Cerebellar cortex (tissue), 1 donor: ENCODE results near the gene PDE11A.
"Not testable (repeated sequence)": the region's sequence is repeated elsewhere in the genome, so short reads cannot be mapped to it uniquely, and the experiment has no call there.

Source experiments
- DNase-seq: peaks from one replicate; pipeline ENCODE4 v3.0.0-alpha.2; 2015; ENCODE audit warnings: low spot score

The PDE11A gene

DNA sequence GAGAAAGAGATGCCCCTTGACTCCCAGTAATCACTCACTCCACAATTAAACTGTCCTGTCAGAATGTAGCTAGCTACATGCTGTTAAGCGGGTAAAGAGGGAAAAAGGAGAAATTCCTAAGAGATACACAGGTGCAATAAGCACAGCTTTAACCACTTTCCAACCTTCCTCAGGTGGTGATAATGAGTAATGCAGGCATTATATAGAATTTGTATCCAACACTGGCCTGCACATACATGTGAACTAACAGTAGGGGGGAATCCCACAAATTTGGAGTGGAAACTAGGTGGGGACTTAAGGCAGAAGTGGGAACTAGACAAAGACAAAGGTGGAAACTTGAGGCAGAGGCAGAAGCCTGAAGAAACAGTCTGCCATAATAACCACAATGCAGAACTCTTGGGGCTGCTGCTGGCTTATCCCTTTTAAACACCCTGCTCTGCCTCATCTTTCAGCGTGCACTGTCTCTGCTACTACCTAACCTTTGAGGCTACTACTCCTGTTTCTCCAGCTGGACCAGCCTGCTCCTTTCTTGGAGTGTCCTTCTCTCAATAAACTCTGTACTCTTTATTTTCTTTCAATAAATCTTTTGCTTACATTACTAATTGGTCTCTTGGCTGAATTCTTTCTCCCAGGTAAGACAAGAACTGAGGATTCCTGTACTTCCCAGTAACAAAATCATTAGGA, 259.7 kb downstream of the PDE11A start:
- no peak for DNase-seq

DNA sequence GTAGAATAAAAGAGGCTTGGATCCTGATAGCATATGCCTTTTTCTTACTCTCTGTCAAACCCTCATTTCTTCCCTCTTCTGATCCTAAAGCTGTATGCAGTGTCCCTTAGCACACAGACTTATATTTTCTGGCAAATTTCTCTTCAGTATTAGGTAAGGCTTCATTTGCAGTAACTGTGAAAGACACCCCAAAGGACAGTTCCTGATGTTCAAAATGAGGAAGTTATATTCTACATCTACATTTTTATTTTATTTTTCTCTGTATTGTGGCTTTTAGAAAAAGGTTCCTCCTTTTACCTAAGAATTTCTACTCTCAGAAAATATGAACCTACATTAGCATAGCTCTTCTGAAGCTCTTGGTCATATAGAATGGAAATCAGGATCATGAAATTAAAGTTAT, 261.7 kb downstream of the PDE11A start:
- no peak for DNase-seq

DNA sequence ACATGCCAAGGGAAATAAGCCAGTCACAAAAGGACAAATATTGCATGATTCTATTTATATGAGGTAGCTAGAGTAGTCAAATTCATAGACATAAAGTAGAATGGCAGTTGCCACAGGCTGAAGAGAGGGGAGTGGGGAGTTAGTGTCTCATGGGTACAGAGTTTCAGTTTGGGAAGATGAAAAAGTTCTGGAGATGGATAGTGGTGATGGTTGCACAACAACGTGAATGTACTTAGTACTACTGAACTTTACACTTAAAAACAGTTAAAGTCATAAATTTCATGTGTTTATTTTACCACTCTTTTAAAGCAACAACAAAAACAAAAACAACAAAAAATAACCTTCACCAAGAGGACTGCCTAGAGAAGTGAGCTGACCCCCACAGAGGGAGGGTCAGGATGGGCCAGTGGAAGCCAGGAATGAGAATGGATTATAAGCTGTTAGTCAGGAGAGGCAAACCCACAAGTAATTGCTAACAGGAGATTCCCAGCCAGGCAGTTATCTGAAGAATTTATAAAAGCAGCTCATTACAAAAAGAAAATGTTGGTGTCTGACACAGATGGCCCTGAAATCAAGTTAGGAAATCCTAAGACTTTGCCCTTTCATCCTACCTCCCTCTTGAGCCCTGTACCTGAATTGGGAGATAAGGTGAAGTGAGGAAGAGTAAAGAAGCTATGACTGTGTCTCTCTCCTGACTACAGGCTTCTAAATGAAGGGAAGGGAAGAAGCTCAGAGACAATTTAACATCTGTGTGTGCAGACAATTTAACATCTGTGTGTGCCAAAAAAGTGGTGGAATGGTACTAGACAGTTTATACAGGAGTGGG, 263.4 kb downstream of the PDE11A start:
- DNase-seq: no peak

DNA sequence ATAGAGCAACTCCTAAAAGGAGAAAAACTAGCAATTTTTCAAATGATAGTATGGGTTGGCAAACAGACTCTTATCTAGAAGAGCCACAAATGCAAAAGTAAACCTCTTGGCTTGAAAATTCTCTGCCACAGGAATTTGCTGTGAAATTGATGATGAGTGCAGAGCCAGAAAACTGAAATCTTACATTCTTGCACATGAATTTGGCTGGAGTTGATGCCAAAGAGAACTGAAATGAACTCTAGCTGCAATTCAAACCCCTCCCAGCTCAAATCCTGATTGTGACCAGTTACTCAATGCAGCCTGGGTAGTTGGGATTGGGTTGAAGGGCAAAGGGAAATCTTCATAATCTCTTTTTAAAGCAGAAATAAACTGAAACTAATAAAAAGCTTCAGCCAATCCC, 266.6 kb downstream of the PDE11A start:
- no peak for DNase-seq

DNA sequence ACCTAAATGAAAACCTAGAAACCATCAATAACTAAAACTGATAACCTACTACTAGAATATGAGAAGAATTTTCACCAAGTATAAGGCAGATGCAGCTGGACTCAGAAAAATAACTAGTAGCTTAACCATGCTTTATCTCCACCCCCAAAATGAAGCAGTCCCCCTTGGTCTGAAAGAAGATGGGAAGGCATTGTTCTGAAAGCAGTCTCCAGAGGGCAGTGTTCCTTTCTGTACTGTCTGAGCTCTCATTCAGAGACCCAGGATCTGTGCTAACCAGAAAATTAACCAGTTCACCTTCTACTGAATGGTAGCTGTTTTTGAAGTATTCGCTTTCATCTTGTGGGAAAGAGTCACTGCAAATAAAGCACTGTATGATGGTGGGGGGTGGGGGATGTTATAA, 273.0 kb downstream of the PDE11A start:
- DNase-seq: peak; percentile 38

DNA sequence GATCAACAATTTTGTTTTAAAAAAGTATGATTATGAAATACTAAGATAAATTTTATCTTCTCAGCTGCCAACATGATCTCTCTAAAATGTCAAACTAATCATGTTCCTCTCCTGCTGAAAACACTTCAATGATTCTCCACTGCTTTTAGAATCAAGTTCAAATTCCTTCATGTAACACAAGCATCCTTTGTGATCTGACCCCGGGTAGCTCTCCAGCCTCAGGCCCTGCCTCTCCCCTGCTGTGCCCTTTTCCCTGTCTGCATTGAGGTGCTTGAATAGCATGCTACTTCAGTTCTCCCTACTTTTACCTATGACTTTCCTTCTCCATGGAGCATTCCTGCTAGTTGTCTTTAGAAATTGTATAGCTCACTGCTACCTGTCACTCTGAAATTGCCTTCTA, 274.8 kb downstream of the PDE11A start:
- DNase-seq: no peak

DNA sequence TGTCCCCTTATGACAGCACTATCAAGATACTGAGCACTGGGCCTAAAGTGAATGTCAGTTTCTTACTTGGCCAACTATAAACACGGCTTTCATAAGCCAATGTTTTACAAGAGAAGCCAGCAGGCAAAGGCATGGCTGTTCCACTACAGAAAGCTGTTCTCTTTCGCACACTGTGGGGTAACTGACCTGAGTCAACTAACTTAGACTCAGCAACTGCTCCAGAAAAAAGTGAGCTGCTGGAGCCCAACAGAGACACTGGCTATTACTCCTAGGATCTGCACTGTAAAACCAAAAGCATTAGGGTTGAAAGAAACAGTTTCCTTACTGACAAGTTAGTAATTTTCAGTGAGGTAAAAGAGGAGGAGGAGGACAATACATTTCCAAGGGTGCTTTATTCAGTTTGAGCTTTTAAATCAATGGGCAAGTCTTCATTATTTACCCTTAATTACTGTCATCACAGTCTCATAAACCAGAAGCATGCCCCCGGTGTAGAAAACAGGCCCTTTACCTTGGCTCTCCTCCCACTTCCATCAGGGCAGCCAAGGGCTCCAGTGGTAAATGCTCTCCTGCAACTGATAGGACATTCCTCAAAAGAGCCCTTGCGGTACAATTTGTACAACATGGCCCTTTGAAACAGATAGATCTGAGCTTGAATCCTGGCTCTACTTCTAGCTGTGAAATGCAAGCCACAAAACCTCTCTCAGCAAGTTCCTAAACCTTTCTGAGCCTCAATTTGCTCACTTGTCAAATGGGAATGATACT, 275.7 kb downstream of the PDE11A start:
- DNase-seq: no peak

DNA sequence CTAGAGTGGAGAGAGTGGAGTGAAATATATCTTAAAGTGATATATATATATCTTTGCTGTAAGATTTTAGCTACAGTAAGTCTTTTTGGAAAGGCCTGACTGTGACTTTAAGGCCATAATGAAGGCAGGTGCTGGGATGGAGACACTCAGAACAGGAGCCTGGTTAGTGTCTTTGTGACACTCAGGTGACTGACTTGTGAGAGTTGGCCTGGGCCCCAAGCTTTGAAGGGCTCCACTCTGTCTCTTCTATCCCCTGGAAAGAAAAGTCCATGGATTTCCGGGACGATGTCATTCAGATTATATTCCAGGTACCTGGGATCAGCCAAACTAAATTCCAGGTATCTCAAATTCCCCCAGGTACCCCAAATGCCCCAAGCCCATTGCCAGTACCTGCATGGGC, 276.6 kb downstream of the PDE11A start:
- no peak for DNase-seq

DNA sequence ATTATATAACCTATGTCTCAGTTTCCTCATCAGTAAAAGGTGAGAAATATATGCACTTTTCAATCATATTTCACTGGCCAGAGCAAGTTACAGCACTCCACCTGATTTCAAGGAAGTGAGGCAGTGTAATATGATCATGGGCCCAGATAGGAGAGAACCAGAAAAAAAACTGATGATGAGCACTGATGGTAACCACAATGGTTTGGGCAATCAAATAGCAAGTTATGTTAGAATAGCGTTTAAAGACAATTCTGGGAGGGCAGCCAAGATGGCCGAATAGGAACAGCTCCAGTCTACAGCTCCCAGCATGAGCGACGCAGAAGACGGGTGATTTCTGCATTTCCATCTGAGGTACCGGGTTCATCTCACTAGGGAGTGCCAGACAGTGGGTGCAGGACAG, 287.4 kb downstream of the PDE11A start:
- not testable (repeated sequence) for DNase-seq

DNA sequence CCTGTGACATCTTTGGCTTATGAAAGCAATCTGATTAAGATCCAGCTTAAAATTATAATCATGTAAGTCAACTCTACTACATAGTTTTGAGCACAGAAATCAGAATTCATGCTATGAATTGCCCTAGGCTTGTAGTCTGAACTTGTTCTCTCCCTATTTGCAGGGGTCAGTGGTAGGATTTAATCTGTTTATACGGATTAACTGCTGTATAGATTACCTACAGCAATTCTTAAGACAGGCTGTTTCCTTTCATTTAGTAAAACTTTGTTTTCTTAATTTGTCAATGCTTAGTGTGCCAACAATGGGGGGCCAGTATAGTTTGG, 287.9 kb downstream of the PDE11A start:
- no peak for DNase-seq

DNA sequence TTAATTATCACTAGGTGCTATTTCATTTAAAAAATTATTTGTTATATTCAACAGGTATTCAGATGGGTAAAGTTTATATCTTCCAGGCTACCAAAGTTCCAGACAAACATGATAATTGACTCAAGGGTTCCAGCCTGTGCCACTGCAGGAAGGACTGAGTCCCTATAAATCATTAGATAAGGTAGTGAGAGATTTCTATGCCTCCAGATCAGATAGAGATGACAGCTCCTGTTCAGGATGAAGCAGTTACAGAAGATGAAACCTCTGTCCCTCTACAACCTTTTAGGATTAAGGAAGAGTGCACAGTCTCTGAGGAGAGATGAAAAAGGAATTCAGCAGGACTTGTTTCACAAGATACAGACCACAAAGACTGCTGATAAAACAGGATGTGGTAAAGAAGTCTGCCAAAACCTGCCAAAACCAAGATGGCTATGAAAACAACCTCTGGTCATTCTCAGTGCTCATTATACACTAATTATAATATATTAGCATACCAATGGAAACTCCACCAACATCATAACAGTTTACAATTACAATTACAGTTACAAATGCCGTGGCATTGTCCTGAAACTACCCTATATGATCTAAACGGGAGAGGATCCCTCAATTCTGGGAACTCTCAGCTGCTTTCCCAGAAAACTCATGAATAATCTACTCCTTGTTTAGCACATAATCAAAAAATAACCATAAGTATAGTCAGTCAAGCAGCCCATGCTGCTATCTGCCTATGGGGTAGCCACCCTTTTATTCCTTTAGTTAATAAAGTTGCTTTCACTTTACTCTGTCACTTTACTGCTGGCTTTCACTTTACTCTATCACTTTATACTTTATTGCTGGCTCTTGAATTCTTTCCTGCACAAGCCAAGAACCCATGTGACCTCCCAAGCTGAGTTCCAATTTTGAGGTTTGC, 288.5 kb downstream of the PDE11A start:
- no peak for DNase-seq

DNA sequence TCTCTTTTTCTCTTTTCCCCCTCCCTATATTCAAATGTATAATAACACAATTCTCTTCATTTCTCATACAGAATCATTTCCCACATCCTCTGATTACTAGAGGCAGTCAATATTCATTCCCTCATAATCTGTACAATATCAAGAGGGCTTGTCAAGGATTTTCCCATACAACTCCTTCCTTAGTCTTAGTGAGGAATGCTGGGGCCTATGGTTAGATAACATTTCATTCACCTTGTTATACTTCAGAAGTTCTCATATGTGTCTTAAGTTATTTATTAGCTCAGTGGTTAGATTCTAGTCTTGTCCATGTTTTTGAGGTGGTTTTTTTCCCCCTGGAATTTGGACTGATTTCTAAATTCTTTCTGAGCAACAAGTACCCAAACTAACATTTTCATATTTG, 289.5 kb downstream of the PDE11A start:
- DNase-seq: no peak

DNA sequence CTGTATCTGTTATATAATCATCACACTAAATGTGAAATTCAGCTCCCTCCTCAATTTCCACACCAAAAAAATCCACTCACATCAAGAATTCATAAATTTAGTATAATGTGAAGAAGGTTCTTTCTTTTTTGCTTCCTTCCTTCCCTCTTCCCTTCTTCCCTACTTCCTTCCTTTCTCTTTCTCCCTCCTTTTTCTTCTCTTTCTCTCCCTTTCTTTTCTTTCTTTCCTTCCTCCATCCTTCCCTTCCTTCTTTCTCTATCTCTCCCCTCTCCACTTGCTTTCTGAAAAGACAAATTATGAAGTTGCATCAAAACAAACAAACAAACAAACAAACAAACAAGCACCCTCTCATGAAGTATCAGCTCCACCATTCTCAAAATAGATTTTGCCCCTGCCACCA, 290.0 kb downstream of the PDE11A start:
- DNase-seq: no peak

DNA sequence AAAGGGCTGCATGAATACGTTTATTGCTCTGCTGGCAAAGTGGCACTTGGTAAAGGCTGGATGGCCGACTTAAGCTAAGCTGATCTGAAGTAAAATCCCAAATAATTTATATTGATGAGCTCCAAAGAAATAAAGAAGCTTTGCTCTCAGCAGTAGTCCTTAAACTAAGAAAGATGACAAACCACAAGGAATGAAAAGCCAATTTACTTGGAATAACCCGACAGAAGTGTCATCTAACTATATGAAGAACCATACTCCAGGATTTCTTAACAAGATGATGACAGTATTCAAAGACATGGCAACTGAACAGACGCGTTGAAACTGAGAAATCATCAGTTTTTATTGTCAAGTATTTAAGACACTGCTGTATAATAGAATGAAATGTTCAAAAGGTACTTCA, 294.1 kb downstream of the PDE11A start:
- DNase-seq: no peak

DNA sequence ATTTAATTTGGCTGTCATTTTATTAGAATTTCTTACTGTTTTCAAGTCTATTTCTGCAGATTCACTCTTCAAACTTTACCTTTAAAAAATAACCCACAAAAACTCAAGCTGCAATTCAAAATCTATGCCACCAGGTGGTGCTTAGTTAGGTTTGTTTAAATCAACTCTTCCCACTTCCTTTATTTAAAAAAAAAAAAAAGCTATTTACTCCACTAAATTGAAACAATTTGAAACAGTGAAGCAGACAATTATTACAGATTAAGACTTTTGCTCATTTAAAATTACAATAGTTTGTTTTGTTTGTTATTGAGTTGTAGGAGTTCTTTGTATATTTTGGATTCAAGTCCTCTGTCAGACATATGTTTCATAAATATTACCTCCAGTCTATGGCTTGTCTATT, 300.0 kb downstream of the PDE11A start:
- peak; percentile 35 for DNase-seq

DNA sequence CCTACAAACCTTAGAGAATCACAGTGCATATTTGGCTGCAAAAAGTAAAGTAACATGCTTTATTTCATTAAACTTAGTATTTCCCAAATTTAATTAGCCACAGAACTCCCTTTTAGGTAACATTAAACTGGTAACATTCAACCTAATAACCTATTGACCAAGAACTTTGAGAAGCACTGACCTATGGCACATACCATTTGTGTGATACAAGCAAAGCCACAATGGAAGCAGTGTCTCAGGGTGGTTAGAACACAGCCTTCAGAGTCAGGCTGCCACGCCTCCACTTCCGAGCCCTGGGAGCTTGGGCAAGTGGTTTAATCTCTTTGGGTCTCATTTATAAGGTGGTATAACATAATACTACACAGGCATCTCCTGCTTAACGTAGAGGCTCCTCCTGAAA, 301.4 kb downstream of the PDE11A start:
- DNase-seq: no peak

DNA sequence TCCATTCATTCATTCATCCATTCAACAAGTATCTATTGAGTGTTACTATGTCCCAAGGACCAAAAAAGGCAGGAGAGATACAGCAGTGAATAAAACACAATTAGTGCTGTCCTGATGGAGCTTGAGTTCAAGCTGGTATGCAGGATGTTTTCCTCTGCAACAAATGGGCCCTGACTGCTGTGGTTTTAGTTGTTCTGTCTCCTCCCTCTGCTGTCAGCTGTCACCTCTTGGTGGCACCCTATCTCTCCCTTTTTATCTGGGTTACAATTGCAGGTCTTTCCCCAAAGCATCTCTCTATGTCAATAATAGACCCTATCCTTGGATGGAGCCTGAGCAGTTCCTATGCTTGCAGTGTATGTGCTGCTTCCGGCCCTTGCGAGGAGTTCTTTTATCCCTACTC, 304.8 kb downstream of the PDE11A start:
- no peak for DNase-seq

DNA sequence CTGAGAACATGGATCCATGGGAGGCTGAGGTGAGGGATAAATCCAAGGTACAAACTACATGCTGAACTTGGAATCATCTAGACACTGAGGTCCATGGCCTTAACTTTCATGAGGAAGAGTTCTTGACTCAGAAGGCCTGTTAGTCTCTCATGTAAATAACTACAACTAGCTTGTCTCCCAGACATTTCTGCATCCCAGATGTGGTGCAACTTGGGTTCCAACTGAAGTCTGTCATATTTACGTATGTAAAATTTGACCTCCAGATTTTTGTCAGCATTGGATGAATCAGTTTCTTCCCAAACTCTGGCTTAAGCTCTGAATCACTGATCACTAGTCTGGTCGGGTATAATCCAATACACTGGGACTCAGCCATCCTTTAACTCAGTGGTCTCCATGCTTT, 306.9 kb downstream of the PDE11A start:
- DNase-seq: no peak

DNA sequence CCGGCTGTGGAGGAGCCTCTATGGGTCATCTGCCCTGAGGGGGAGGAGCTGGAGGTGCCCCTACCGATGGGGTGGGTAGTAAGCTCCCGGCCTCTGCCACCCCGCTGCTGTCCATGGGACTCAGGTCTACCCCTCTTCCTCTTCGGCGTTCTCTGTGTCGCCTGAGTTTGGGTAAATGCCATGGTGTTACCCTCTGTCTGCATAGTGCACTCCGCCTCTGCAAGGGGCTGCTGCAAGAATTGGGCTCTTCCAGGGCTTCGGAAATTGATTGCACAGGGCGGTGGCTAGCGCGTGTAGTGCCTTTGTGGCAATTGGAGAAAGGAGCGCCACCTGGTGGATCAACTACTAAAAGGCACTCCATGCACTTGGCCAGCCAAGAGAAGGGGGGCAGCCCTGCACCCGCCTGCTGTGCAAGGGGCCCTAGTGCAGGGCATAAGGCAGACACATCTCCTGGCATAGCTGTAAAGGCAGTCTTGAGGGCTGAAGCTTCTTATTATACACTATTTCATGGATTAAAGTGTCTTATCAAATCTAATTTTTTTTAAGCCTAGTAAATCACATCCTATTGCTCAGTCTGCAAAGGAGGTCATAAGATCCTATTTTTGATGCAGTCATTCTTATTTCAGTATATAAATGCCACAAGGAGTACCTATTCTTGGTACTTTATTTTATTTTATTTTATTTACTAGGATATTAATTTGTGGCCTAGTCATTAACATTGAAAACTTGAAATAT, 308.9 kb downstream of the PDE11A start:
- DNase-seq: peak; percentile 80

DNA sequence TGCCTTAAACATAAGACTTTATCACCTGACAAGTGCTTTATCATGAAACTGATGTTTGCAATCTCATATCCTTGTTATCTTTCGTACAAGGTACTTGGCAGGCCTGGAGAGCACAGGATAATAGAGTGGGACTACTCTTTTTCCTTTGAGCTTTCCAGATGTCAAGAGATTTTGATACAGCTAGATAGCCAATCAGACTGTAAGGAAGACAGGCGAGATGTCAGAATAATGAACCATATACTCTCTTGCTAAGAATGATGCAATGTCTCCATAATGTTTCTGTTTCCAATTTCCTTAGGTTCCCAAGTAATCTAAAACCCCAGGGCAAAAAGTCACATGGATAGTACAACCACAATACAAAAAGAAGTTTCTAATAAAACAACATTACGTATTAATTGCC, 313.1 kb downstream of the PDE11A start:
- no peak for DNase-seq

DNA sequence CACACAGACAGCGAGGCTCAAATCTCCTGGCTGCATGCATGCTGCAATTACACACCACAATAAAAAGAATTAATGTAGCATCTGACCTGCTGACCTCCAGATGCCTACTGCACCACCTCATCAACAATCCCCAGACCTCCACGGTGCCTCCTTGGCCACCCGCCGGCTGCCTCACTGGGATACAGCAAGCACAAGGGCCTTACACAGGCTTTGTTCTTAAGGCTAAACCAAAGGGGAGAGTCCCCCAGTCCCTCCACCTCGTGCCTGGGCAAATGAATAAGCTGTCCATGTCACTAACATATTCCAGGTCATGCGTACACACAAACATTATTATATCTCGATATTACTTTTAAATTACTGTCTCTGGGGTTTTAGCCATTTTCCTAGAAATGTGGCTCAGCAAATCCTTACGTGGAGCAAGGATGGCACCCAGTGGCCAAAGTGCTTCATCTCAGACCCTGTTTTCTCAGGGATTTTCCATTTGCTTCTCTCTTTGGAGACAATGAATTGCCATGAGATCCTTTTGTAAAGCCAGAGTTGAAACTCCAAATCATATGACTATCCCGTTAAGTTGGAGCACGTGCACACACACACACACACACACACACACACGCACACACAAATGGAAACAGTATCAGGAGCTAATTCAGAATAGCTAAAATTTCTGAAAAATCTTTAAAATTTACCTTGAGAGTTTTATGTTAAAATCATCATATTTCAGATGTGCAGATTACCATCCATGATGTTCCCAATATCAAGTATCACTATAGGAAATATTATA, 313.8 kb downstream of the PDE11A start:
- peak; percentile 83 for DNase-seq
